H9 (cell line): ENCODE measurements around the gene LRMDA. TPM values are rescaled to one million over a fixed set of nuclear protein-coding genes. Genes with fewer than 3 reads are reported as not detected.

ENCODE experiments used
- DNase-seq: peaks from one replicate; pipeline ENCODE4 v3.0.0-alpha.2; 2017
- H2AFZ ChIP-seq: one replicate; pipeline ENCODE4 v1.6.1; 2013; ENCODE audit warnings: mild to moderate bottlenecking, low read length, control low read depth, moderate library complexity
- H2AK5ac ChIP-seq: 2 replicates; pipeline ENCODE4 v1.6.1; 2013; ENCODE audit warnings: low read length, control low read depth, mixed read lengths; ENCODE audit not compliant: insufficient read length
- H2BK120ac ChIP-seq: one replicate; pipeline ENCODE4 v1.6.1; 2013; ENCODE audit warnings: low read depth, mild to moderate bottlenecking, low read length, control low read depth, inconsistent platforms; ENCODE audit not compliant: poor library complexity, severe bottlenecking
- H2BK12ac ChIP-seq: 2 replicates; pipeline ENCODE4 v1.6.1; 2013; ENCODE audit warnings: low read length, control low read depth, mixed read lengths, low read depth; ENCODE audit not compliant: insufficient read length
- H2BK15ac ChIP-seq: 2 replicates; pipeline ENCODE4 v1.6.1; 2013; ENCODE audit warnings: low read depth, low read length, control low read depth
- H2BK20ac ChIP-seq: one replicate; pipeline ENCODE4 v1.6.1; 2013; ENCODE audit warnings: low read depth, mild to moderate bottlenecking, low read length, control low read depth, inconsistent platforms; ENCODE audit not compliant: poor library complexity, severe bottlenecking
- H2BK5ac ChIP-seq: 2 replicates; pipeline ENCODE4 v1.6.1; 2013; ENCODE audit warnings: low read length, control low read depth, mixed read lengths; ENCODE audit not compliant: insufficient read length
- H3K14ac ChIP-seq: 2 replicates; pipeline ENCODE4 v1.6.1; 2013; ENCODE audit warnings: low read length, control low read depth; ENCODE audit not compliant: insufficient read depth
- H3K18ac ChIP-seq: 2 replicates; pipeline ENCODE4 v1.6.1; 2013; ENCODE audit warnings: low read depth, mild to moderate bottlenecking, mixed read lengths, low read length, control low read depth; ENCODE audit not compliant: insufficient read length
- H3K23ac ChIP-seq: 2 replicates; pipeline ENCODE4 v1.6.1; 2013; ENCODE audit warnings: low read length, control low read depth, mixed read lengths, low read depth; ENCODE audit not compliant: insufficient read length
- H3K23me2 ChIP-seq: 2 replicates; pipeline ENCODE4 v1.6.1; 2013; ENCODE audit warnings: low read depth, mild to moderate bottlenecking, mixed read lengths, low read length, control low read depth; ENCODE audit not compliant: insufficient read length, poor library complexity, severe bottlenecking
- H3K27ac ChIP-seq: 2 replicates; pipeline ENCODE4 v1.5.1; 2013; ENCODE audit warnings: low read length, control low read depth, mixed read lengths, low read depth; ENCODE audit not compliant: insufficient read length
- H3K27me3 ChIP-seq: 2 replicates; pipeline ENCODE4 v1.6.1; 2013; ENCODE audit warnings: low read length, control low read depth, inconsistent platforms; ENCODE audit not compliant: insufficient read depth
- H3K4ac ChIP-seq: 2 replicates; pipeline ENCODE4 v1.6.1; 2013; ENCODE audit warnings: low read depth, mild to moderate bottlenecking, control low read depth, inconsistent platforms, low read length, moderate library complexity
- H3K4me1 ChIP-seq: 2 replicates; pipeline ENCODE4 v1.6.1; 2013; ENCODE audit warnings: low read length, control low read depth, inconsistent platforms; ENCODE audit not compliant: insufficient read depth
- H3K4me2 ChIP-seq: 2 replicates; pipeline ENCODE4 v1.6.1; 2013; ENCODE audit warnings: low read length, control low read depth, mixed read lengths; ENCODE audit not compliant: insufficient read length, insufficient read depth
- H3K56ac ChIP-seq: 2 replicates; pipeline ENCODE4 v1.6.1; 2013; ENCODE audit warnings: low read depth, mild to moderate bottlenecking, mixed read lengths, low read length, control low read depth; ENCODE audit not compliant: insufficient read length
- H3K79me1 ChIP-seq: 2 replicates; pipeline ENCODE4 v1.6.1; 2013; ENCODE audit warnings: low read depth, mild to moderate bottlenecking, moderate library complexity, low read length, control low read depth, inconsistent platforms; ENCODE audit not compliant: insufficient read depth, poor library complexity, severe bottlenecking
- H3K79me2 ChIP-seq: 2 replicates; pipeline ENCODE4 v1.6.1; 2013; ENCODE audit warnings: low read length, control low read depth, inconsistent platforms; ENCODE audit not compliant: insufficient read depth
- H3K9ac ChIP-seq: 2 replicates; pipeline ENCODE4 v1.6.1; 2013; ENCODE audit warnings: low read length, control low read depth, mixed read lengths; ENCODE audit not compliant: insufficient read length; ENCODE audit errors: extremely low read depth
- H3K9me3 ChIP-seq: one replicate; pipeline ENCODE4 v1.6.1; 2013; ENCODE audit warnings: low read depth, low read length, inconsistent platforms; ENCODE audit not compliant: control insufficient read depth
- H3T11ph ChIP-seq: one replicate; pipeline ENCODE4 v1.6.1; 2013; ENCODE audit warnings: mild to moderate bottlenecking, low read length, control low read depth, inconsistent platforms
- H4K20me1 ChIP-seq: one replicate; pipeline ENCODE4 v1.6.1; 2013; ENCODE audit not compliant: control insufficient read depth, insufficient read length, insufficient read depth
- H4K5ac ChIP-seq: 2 replicates; pipeline ENCODE4 v1.6.1; 2013; ENCODE audit warnings: low read depth, mild to moderate bottlenecking, mixed read lengths, low read length, control low read depth; ENCODE audit not compliant: insufficient read length
- H4K8ac ChIP-seq: replicated peaks from 2 replicates; pipeline ENCODE4 v1.6.1; 2013; ENCODE audit warnings: low read length, control low read depth, mixed read lengths, low read depth; ENCODE audit not compliant: insufficient read length
- H4K91ac ChIP-seq: 2 replicates; pipeline ENCODE4 v1.6.1; 2013; ENCODE audit warnings: low read depth, mild to moderate bottlenecking, moderate library complexity, mixed read lengths, low read length, control low read depth; ENCODE audit not compliant: insufficient read length
- H3K27ac Mint-ChIP-seq, 3 experiments: 2 replicates in 2 of 3; 3 replicates in 1 of 3; pipeline ENCODE4 v1.8.0; 2020 to 2021; ENCODE audit warnings: mixed read lengths in 3 of 3, mild to moderate bottlenecking in 1 of 3, moderate library complexity in 1 of 3
- H3K27me3 Mint-ChIP-seq: 2 replicates; pipeline ENCODE4 v1.8.0; 2021; ENCODE audit warnings: low read depth, mild to moderate bottlenecking, moderate library complexity, mixed read lengths
- H3K36me3 Mint-ChIP-seq, 3 experiments: 2 replicates in 2 of 3; 3 replicates in 1 of 3; pipeline ENCODE4 v1.8.0; 2020 to 2021; ENCODE audit warnings: low read depth in 3 of 3, mixed read lengths in 3 of 3; ENCODE audit not compliant: insufficient read depth in 1 of 3
- H3K4me1 Mint-ChIP-seq, 2 experiments: 2 replicates each; pipeline ENCODE4 v1.8.0; 2020; ENCODE audit warnings: mixed read lengths in 2 of 2
- H3K4me3 Mint-ChIP-seq, 2 experiments: 2 replicates in 1 of 2; 3 replicates in 1 of 2; pipeline ENCODE4 v1.8.0; 2020 to 2021; ENCODE audit warnings: mild to moderate bottlenecking in 2 of 2, mixed read lengths in 2 of 2, moderate library complexity in 1 of 2
- H3K9me3 Mint-ChIP-seq, 2 experiments: 2 replicates in 1 of 2; 3 replicates in 1 of 2; pipeline ENCODE4 v1.8.0; 2020; ENCODE audit warnings: mild to moderate bottlenecking in 2 of 2, mixed read lengths in 2 of 2, moderate library complexity in 1 of 2
- WGBS: extraction: QIAGEN DNeasy Blood & Tissue Kit; methylation state at CpG from one replicate; pipeline ENCODE4 v1.1.7; 2013; ENCODE audit warnings: missing lambda C conversion rate, low lambda C conversion rate, mixed read lengths; ENCODE audit not compliant: insufficient read length; ENCODE audit errors: extremely low coverage; 5-methylcytosine and 5-hydroxymethylcytosine counted together
- total RNA-seq: library from RNA; stranded (reverse); gene quantifications from 2 replicates; pipeline ENCODE4 v1.2.1, GENCODE V29; 2021
- TF ChIP-seq, protein P1 (sequence below): fragments of 200-600 bp; sonication (generic); conservative IDR thresholded peaks from 3 replicates; pipeline ENCODE4 v1.8.0; 2021; ENCODE audit warnings: antibody characterized with exemption, mild to moderate bottlenecking

Gene LRMDA
- total RNA-seq, 1 experiment from 2014 or later, result 1.8 TPM

GRCh38 chr10:76130892-76131291 is 699.5 kb downstream of the LRMDA start:
- no peak overlapping the region for H2AFZ ChIP-seq
- H2BK15ac ChIP-seq, result no peak overlapping the region
- no peak overlapping the region for H3K23ac ChIP-seq
- H2AK5ac ChIP-seq, result no peak overlapping the region
- no peak overlapping the region for H2BK20ac ChIP-seq
- H3K4me1 Mint-ChIP-seq, result peaks cover 13 to 21% of the 10 kb centered on the region in 2 experiments
- WGBS, result no CpG with 5 or more reads among the region's 7 CpGs
- H3K79me2 ChIP-seq, result no peaks in the 10 kb centered on the region
- no peak overlapping the region for H3K14ac ChIP-seq
- H3K18ac ChIP-seq, result no peak overlapping the region
- peaks cover 7% of the 10 kb centered on the region for H3K27me3 Mint-ChIP-seq
- H4K5ac ChIP-seq, result no peak overlapping the region
- no peak overlapping the region for H3K4ac ChIP-seq
- H2BK120ac ChIP-seq, result no peak overlapping the region
- no peak overlapping the region for H4K8ac ChIP-seq
- H3K23me2 ChIP-seq, result no peaks in the 10 kb centered on the region
- no peaks in the 10 kb centered on the region for H3K79me1 ChIP-seq
- peaks cover 0 to 2% of the 10 kb centered on the region in 2 experiments; a peak in 1 of 5 replicates for H3K9me3 Mint-ChIP-seq
- no peak overlapping the region for H3K56ac ChIP-seq
- no peak overlapping the region for H4K91ac ChIP-seq
- no peak overlapping the region for H3K27ac Mint-ChIP-seq
- peaks cover 0 to 5% (median 0%) of the 10 kb centered on the region in 3 experiments; a peak in 3 of 7 replicates for H3K36me3 Mint-ChIP-seq
- no peaks in the 10 kb centered on the region for H3K9me3 ChIP-seq
- no peak overlapping the region for H2BK5ac ChIP-seq
- no peak for DNase-seq
- H3K9ac ChIP-seq, result no peak overlapping the region
- no peak overlapping the region for H2BK12ac ChIP-seq
- no peaks in the 10 kb centered on the region for H4K20me1 ChIP-seq
- H3T11ph ChIP-seq, result no peak overlapping the region
- no peaks in the 10 kb centered on the region; the same call in 1 of the 2 replicates for H3K27me3 ChIP-seq
- H3K4me3 Mint-ChIP-seq, result no peak overlapping the region
- H3K4me1 ChIP-seq, result no peaks in the 10 kb centered on the region; the same call in 1 of the 2 replicates
- no peak overlapping the region for H3K4me2 ChIP-seq
- H3K27ac ChIP-seq, result no peak overlapping the region
- TF ChIP-seq, protein P1, sequence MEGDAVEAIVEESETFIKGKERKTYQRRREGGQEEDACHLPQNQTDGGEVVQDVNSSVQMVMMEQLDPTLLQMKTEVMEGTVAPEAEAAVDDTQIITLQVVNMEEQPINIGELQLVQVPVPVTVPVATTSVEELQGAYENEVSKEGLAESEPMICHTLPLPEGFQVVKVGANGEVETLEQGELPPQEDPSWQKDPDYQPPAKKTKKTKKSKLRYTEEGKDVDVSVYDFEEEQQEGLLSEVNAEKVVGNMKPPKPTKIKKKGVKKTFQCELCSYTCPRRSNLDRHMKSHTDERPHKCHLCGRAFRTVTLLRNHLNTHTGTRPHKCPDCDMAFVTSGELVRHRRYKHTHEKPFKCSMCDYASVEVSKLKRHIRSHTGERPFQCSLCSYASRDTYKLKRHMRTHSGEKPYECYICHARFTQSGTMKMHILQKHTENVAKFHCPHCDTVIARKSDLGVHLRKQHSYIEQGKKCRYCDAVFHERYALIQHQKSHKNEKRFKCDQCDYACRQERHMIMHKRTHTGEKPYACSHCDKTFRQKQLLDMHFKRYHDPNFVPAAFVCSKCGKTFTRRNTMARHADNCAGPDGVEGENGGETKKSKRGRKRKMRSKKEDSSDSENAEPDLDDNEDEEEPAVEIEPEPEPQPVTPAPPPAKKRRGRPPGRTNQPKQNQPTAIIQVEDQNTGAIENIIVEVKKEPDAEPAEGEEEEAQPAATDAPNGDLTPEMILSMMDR, result no peak
